ENCODE data around the gene PPP1R1A.

The PPP1R1A gene

DNA sequence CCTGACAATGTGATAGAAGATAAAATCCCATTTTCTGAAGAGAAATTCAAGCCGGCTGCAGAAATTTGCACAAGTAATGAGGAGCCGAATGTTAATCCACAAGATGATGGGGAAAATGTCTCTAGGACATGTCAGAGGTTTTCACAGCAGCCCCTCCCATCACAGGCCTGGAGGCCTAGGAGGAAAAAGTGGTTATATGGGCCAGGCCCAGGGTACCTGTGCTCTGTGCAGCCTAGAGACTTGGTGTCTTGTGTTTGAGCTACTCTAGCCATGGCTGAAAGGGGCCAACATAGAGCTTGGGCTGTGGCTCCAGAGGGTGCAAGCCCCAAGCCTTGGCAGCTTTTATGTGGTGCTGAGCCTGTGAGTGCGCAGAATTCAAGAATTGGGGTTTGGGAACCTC lies 38.8 kb upstream of the PPP1R1A start:
- H4K20me1 ChIP-seq (ENCODE audit: insufficient read depth, low read length), result no peaks in the 10 kb centered on the region
- H3K4me2 ChIP-seq (ENCODE audit: insufficient read depth, low read length), result no peak overlapping the region
- no peaks in the 10 kb centered on the region for H3K79me2 ChIP-seq (ENCODE audit: insufficient read depth, low read length)
- H3K4me3 ChIP-seq (ENCODE audit: low read depth in 1 of 2, low read length in 2 of 2), result no peak overlapping the region
- no peaks in the 10 kb centered on the region for H3K36me3 ChIP-seq (ENCODE audit: insufficient read depth, low read length)
- ATAC-seq (ENCODE audit: insufficient read depth, low read depth), result no peak
- TF ChIP-seq EZH2 (IDR thresholded peaks at IDR 0.05; ENCODE audit: borderline replicate concordance, low read depth, low read length, severe bottlenecking), result no peak
- no peak for DNase-seq
- H3K4me1 ChIP-seq (ENCODE audit: insufficient read depth, low read length), result no peaks in the 10 kb centered on the region
- H3K9ac ChIP-seq (ENCODE audit: low read depth, low read length), result no peak overlapping the region
- no peak overlapping the region for H2AFZ ChIP-seq (ENCODE audit: low read depth, low read length)
- H3K27me3 ChIP-seq (ENCODE audit: insufficient read depth, low read length, poor library complexity), result peaks cover 8% of the 10 kb centered on the region
- H3K27ac ChIP-seq (ENCODE audit: low read length), result no peak overlapping the region
- H3K9me3 ChIP-seq (ENCODE audit: insufficient read depth, low read length, severe bottlenecking), result peaks cover 14% of the 10 kb centered on the region

DNA sequence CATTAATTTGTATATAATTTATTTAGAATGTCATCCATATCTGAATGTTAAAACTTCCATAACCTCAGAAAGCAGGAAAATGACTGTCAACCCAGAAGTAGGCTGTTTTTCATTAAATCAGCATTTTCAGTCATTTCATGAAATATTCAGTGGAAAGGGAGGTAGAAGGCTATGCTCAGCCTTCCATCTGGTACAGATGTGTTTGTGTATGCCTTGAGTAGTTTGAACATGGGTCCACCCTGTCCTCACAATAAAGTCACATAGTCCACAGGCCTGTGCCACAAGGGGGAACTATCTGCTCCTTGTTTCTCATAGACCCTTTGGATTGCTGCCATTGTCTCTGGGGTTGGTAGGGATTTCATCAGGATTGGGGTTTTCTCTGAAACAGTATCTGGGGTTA lies 37.1 kb upstream of the PPP1R1A start:
- Histone ChIP-seq H3K27me3 (ENCODE audit: insufficient read depth, low read length, poor library complexity) (peaks cover 8% of the 10 kb centered on the region), H3K27ac (ENCODE audit: low read length) (no peak overlapping the region), H3K4me1 (ENCODE audit: insufficient read depth, low read length) (no peaks in the 10 kb centered on the region), H4K20me1 (ENCODE audit: insufficient read depth, low read length) (no peaks in the 10 kb centered on the region), H3K4me3 (ENCODE audit: low read depth in 1 of 2, low read length in 2 of 2) (no peak overlapping the region), H3K9me3 (ENCODE audit: insufficient read depth, low read length, severe bottlenecking) (peaks cover 14% of the 10 kb centered on the region), H2AFZ (ENCODE audit: low read depth, low read length) (no peak overlapping the region), H3K9ac (ENCODE audit: low read depth, low read length) (no peak overlapping the region), H3K36me3 (ENCODE audit: insufficient read depth, low read length) (no peaks in the 10 kb centered on the region), H3K79me2 (ENCODE audit: insufficient read depth, low read length) (no peaks in the 10 kb centered on the region), H3K4me2 (ENCODE audit: insufficient read depth, low read length) (no peak overlapping the region)
- DNase-seq (no peak), ATAC-seq (ENCODE audit: insufficient read depth, low read depth) (no peak)
- no peak for TF ChIP-seq EZH2 (IDR thresholded peaks at IDR 0.05; ENCODE audit: borderline replicate concordance, low read depth, low read length, severe bottlenecking)

GRCh38 chr12:54624315-54625279 lies 36.1 kb upstream of the PPP1R1A start:
- Histone ChIP-seq H3K4me1 (ENCODE audit: insufficient read depth, low read length) (no peaks in the 10 kb centered on the region), H3K9ac (ENCODE audit: low read depth, low read length) (no peak overlapping the region), H3K27me3 (ENCODE audit: insufficient read depth, low read length, poor library complexity) (peaks cover 8% of the 10 kb centered on the region), H3K27ac (ENCODE audit: low read length) (no peak overlapping the region), H3K79me2 (ENCODE audit: insufficient read depth, low read length) (no peaks in the 10 kb centered on the region), H3K4me3 (ENCODE audit: low read depth in 1 of 2, low read length in 2 of 2) (no peak overlapping the region), H3K4me2 (ENCODE audit: insufficient read depth, low read length) (no peak overlapping the region), H2AFZ (ENCODE audit: low read depth, low read length) (no peak overlapping the region), H4K20me1 (ENCODE audit: insufficient read depth, low read length) (no peaks in the 10 kb centered on the region), H3K9me3 (ENCODE audit: insufficient read depth, low read length, severe bottlenecking) (peaks cover 14% of the 10 kb centered on the region), H3K36me3 (ENCODE audit: insufficient read depth, low read length) (no peaks in the 10 kb centered on the region)
- ATAC-seq (ENCODE audit: insufficient read depth, low read depth) (no peak), DNase-seq (no peak)
- TF ChIP-seq EZH2 (IDR thresholded peaks at IDR 0.05; ENCODE audit: borderline replicate concordance, low read depth, low read length, severe bottlenecking), result no peak
- TF ChIP-seq, protein P1, sequence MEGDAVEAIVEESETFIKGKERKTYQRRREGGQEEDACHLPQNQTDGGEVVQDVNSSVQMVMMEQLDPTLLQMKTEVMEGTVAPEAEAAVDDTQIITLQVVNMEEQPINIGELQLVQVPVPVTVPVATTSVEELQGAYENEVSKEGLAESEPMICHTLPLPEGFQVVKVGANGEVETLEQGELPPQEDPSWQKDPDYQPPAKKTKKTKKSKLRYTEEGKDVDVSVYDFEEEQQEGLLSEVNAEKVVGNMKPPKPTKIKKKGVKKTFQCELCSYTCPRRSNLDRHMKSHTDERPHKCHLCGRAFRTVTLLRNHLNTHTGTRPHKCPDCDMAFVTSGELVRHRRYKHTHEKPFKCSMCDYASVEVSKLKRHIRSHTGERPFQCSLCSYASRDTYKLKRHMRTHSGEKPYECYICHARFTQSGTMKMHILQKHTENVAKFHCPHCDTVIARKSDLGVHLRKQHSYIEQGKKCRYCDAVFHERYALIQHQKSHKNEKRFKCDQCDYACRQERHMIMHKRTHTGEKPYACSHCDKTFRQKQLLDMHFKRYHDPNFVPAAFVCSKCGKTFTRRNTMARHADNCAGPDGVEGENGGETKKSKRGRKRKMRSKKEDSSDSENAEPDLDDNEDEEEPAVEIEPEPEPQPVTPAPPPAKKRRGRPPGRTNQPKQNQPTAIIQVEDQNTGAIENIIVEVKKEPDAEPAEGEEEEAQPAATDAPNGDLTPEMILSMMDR (IDR thresholded peaks at IDR 0.05; ENCODE audit: borderline replicate concordance, extremely low read depth, low read length, poor library complexity, severe bottlenecking), result no peak

GRCh38 chr12:54622463-54623183 lies 34.2 kb upstream of the PPP1R1A start:
- Histone ChIP-seq H2AFZ (ENCODE audit: low read depth, low read length) (no peak overlapping the region), H3K27me3 (ENCODE audit: insufficient read depth, low read length, poor library complexity) (peaks cover 12% of the 10 kb centered on the region), H3K4me1 (ENCODE audit: insufficient read depth, low read length) (no peaks in the 10 kb centered on the region), H3K4me2 (ENCODE audit: insufficient read depth, low read length) (no peak overlapping the region), H3K79me2 (ENCODE audit: insufficient read depth, low read length) (no peaks in the 10 kb centered on the region), H4K20me1 (ENCODE audit: insufficient read depth, low read length) (no peaks in the 10 kb centered on the region), H3K36me3 (ENCODE audit: insufficient read depth, low read length) (no peaks in the 10 kb centered on the region), H3K4me3 (ENCODE audit: low read depth in 1 of 2, low read length in 2 of 2) (no peak overlapping the region), H3K9me3 (ENCODE audit: insufficient read depth, low read length, severe bottlenecking) (peaks cover 8% of the 10 kb centered on the region), H3K27ac (ENCODE audit: low read length) (no peak overlapping the region), H3K9ac (ENCODE audit: low read depth, low read length) (no peak overlapping the region)
- ATAC-seq (ENCODE audit: insufficient read depth, low read depth), result no peak
- DNase-seq, result no peak
- TF ChIP-seq, protein P1 (IDR thresholded peaks at IDR 0.05; ENCODE audit: borderline replicate concordance, extremely low read depth, low read length, poor library complexity, severe bottlenecking), result peak; percentile 40
- TF ChIP-seq EZH2 (IDR thresholded peaks at IDR 0.05; ENCODE audit: borderline replicate concordance, low read depth, low read length, severe bottlenecking), result no peak

All from DND-41 (cell line).